Keratinocyte (primary cell): ENCODE results near the gene CEACAM6. TPM values are rescaled to one million over a fixed set of nuclear protein-coding genes. Genes with fewer than 3 reads are reported as not detected.

Experiments
- DNase-seq: peaks from one replicate; pipeline ENCODE4 v3.0.0-alpha.2; 2011; ENCODE audit warnings: low read depth, missing footprints, low spot score
- FAIRE-seq: peaks from 2 replicates; lab custom pipeline; 2011; peaks lifted over from hg19 to GRCh38; lab: Jason Lieb, UNC
- H2AFZ ChIP-seq: 2 replicates; pipeline ENCODE4 v1.6.0; 2012; ENCODE audit warnings: low read length, control low read depth, inconsistent platforms; ENCODE audit not compliant: control insufficient read depth
- H3K27ac ChIP-seq: 2 replicates; pipeline ENCODE4 v1.5.1; 2011; ENCODE audit warnings: low read length; ENCODE audit not compliant: control insufficient read depth, insufficient read depth
- H3K27me3 ChIP-seq: 3 replicates; pipeline ENCODE4 v1.6.0; 2011; ENCODE audit warnings: low read length; ENCODE audit not compliant: control insufficient read depth, insufficient read depth; ENCODE audit errors: extremely low read depth
- H3K36me3 ChIP-seq, 2 experiments: 2 replicates in 1 of 2; 3 replicates in 1 of 2; pipeline ENCODE4 v1.5.1; 2011; ENCODE audit warnings: low read length in 2 of 2, mild to moderate bottlenecking in 1 of 2; ENCODE audit not compliant: control insufficient read depth in 2 of 2, insufficient read depth in 2 of 2; ENCODE audit errors: extremely low read depth in 1 of 2
- H3K4me1 ChIP-seq: 3 replicates; pipeline ENCODE4 v1.5.1; 2011; ENCODE audit warnings: low read length; ENCODE audit not compliant: control insufficient read depth, insufficient read depth; ENCODE audit errors: extremely low read depth
- H3K4me2 ChIP-seq: 3 replicates; pipeline ENCODE4 v1.6.0; 2011; ENCODE audit warnings: low read depth, low read length; ENCODE audit not compliant: control insufficient read depth, insufficient read depth; ENCODE audit errors: extremely low read depth
- H3K4me3 ChIP-seq, 3 experiments: fragments of 200-600 bp in 1 of 3; sonication (generic) in 1 of 3; 2 replicates in 2 of 3; 3 replicates in 1 of 3; pipeline ENCODE4 v1.5.1; 2011 to 2016; ENCODE audit warnings: low read length in 3 of 3, mild to moderate bottlenecking in 3 of 3, control low read depth in 2 of 3, inconsistent platforms in 1 of 3, low read depth in 1 of 3, mixed read lengths in 1 of 3, mixed run types in 1 of 3, moderate library complexity in 1 of 3; ENCODE audit not compliant: control insufficient read depth in 2 of 3, insufficient read depth in 2 of 3; ENCODE audit errors: extremely low read depth in 1 of 3
- H3K79me2 ChIP-seq: 2 replicates; pipeline ENCODE4 v1.6.0; 2012; ENCODE audit warnings: low read length; ENCODE audit not compliant: control insufficient read depth, insufficient read depth
- H3K9ac ChIP-seq: 3 replicates; pipeline ENCODE4 v1.6.0; 2011; ENCODE audit warnings: low read length; ENCODE audit not compliant: control insufficient read depth, insufficient read depth; ENCODE audit errors: extremely low read depth
- H3K9me1 ChIP-seq: 3 replicates; pipeline ENCODE4 v1.6.0; 2011; ENCODE audit warnings: low read length; ENCODE audit not compliant: control insufficient read depth, insufficient read depth; ENCODE audit errors: extremely low read depth
- H3K9me3 ChIP-seq: 2 replicates; pipeline ENCODE4 v1.5.1; 2012; ENCODE audit warnings: low read depth, low read length; ENCODE audit not compliant: control insufficient read depth
- H4K20me1 ChIP-seq: 3 replicates; pipeline ENCODE4 v1.6.0; 2011; ENCODE audit warnings: low read length; ENCODE audit not compliant: control insufficient read depth, insufficient read depth; ENCODE audit errors: extremely low read depth
- CTCF ChIP-seq, 3 experiments: IDR thresholded peaks in 1 of 3; conservative IDR thresholded peaks in 1 of 3; optimal IDR thresholded peaks in 1 of 3; 2 replicates in 2 of 3; 3 replicates in 1 of 3; pipeline versions ENCODE3 to v1.5.1; 2011; ENCODE audit warnings: low read length in 3 of 3, mild to moderate bottlenecking in 3 of 3, moderate library complexity in 2 of 3, control low read depth in 1 of 3, inconsistent platforms in 1 of 3; ENCODE audit not compliant: insufficient read depth in 2 of 3; ENCODE audit errors: extremely low read depth in 1 of 3
- EZH2 ChIP-seq: IDR thresholded peaks from one replicate; pipeline ENCODE4 v1.6.1; 2012; ENCODE audit warnings: inconsistent platforms, mild to moderate bottlenecking, low read length, moderate library complexity
- dilution Hi-C: fragments of 300-500 bp; cut with MboI; formaldehyde crosslinking; loops from one replicate; pipeline ENCODE4 v1.7.0; 2020; ENCODE audit warnings: low sequenced_read_pairs; ENCODE audit not compliant: extremely low pct_ligation_motif_present
- polyA plus RNA-seq, 5 experiments: library from polyadenylated mRNA; depleted of rRNA in 3 of 5; stranded (reverse) in 3 of 5; stranded (forward) in 1 of 5; unstranded in 1 of 5; fragments of >200 nt; gene quantifications; 1 replicate in 1 of 5; 2 replicates in 3 of 5; 3 replicates in 1 of 5; pipeline versions ENCODE4 v1.2.1 to v1.2.3, GENCODE V29; 2011 to 2012; ENCODE audit warnings: missing spikeins in 2 of 5, low read depth in 1 of 5, low replicate concordance in 1 of 5

CEACAM6 gene
- polyA plus RNA-seq, 1 donor (not counting 4 experiments of a cell fraction or from before 2014, with no cell fraction given): 1.00 TPM

- no peak overlapping the region for H3K27ac ChIP-seq
- no peaks in the 10 kb centered on the region for H3K79me2 ChIP-seq
- H3K9me3 ChIP-seq: no peaks in the 10 kb centered on the region
- dilution Hi-C loops: no loop called here
- TF ChIP-seq EZH2 (no peak), CTCF (optimal IDR thresholded peaks at IDR 0.05 in 1 of 3, IDR thresholded peaks at IDR 0.05 in 1 of 3, conservative IDR thresholded peaks at IDR 0.05 in 1 of 3; ENCODE audit: extremely low read depth in 1 of 3, insufficient read depth in 2 of 3, low read length in 3 of 3) (no peak)
- H3K4me1 ChIP-seq: no peaks in the 10 kb centered on the region
- H3K27me3 ChIP-seq: peaks cover 19% of the 10 kb centered on the region
- no peaks in the 10 kb centered on the region for H3K9me1 ChIP-seq
- FAIRE-seq (no peak), DNase-seq (no peak)
- no peak overlapping the region for H3K9ac ChIP-seq
- no peak overlapping the region for H3K4me3 ChIP-seq
- H3K4me2 ChIP-seq: no peak overlapping the region
- H3K36me3 ChIP-seq: no peaks in the 10 kb centered on the region
- H2AFZ ChIP-seq: no peak overlapping the region
- H4K20me1 ChIP-seq: no peaks in the 10 kb centered on the region
Measured at GRCh38 chr19:41796901-41797300, 41.6 kb downstream of the CEACAM6 start.

- DNase-seq (no peak), FAIRE-seq (no peak)
- Histone ChIP-seq H3K4me3 (no peak overlapping the region), H4K20me1 (no peaks in the 10 kb centered on the region), H2AFZ (no peak overlapping the region), H3K9me1 (no peaks in the 10 kb centered on the region), H3K27me3 (peaks cover 7% of the 10 kb centered on the region), H3K9me3 (no peaks in the 10 kb centered on the region), H3K9ac (no peak overlapping the region), H3K4me2 (no peak overlapping the region), H3K4me1 (no peaks in the 10 kb centered on the region), H3K79me2 (no peaks in the 10 kb centered on the region), H3K36me3 (no peaks in the 10 kb centered on the region), H3K27ac (no peak overlapping the region)
- TF ChIP-seq EZH2: no peak
- no peak for TF ChIP-seq CTCF (optimal IDR thresholded peaks at IDR 0.05 in 1 of 3, IDR thresholded peaks at IDR 0.05 in 1 of 3, conservative IDR thresholded peaks at IDR 0.05 in 1 of 3; ENCODE audit: extremely low read depth in 1 of 3, insufficient read depth in 2 of 3, low read length in 3 of 3)
- dilution Hi-C loops: no loop called here
Measured at GRCh38 chr19:41799444-41800000, 44.2 kb downstream of the CEACAM6 start.
